Type B pancreatic cell (in vitro differentiated cells): ENCODE measurements around the gene DNAI4. TPM values are rescaled to one million over a fixed set of nuclear protein-coding genes. Genes with fewer than 3 reads are reported as not detected.

ENCODE experiments used
- DNase-seq: peaks from one replicate; pipeline ENCODE4 v3.0.0; 2021; ENCODE audit warnings: mixed read lengths; ENCODE audit not compliant: unreplicated experiment; ENCODE audit errors: extremely low spot score
- H3K27ac Mint-ChIP-seq: 2 replicates; pipeline ENCODE4 v1.8.0; 2021; ENCODE audit warnings: mild to moderate bottlenecking, mixed read lengths
- H3K27me3 Mint-ChIP-seq: 2 replicates; pipeline ENCODE4 v1.8.0; 2021; ENCODE audit warnings: mixed read lengths
- H3K36me3 Mint-ChIP-seq: 2 replicates; pipeline ENCODE4 v1.8.0; 2021; ENCODE audit warnings: mixed read lengths
- H3K4me1 Mint-ChIP-seq: one replicate; pipeline ENCODE4 v1.8.0; 2021; ENCODE audit warnings: mixed read lengths; ENCODE audit not compliant: unreplicated experiment
- H3K4me3 Mint-ChIP-seq: 2 replicates; pipeline ENCODE4 v1.8.0; 2021; ENCODE audit warnings: mild to moderate bottlenecking, mixed read lengths
- H3K9me3 Mint-ChIP-seq: 2 replicates; pipeline ENCODE4 v1.8.0; 2021; ENCODE audit warnings: mixed read lengths
- CTCF ChIP-seq: fragments of 200-600 bp; sonication (generic); conservative IDR thresholded peaks from 2 replicates; pipeline ENCODE4 v1.5.0; 2021; ENCODE audit warnings: antibody characterized with exemption, mild to moderate bottlenecking
- total RNA-seq: library from RNA; stranded (reverse); gene quantifications from 2 replicates; pipeline ENCODE4 v1.2.1, GENCODE V29; 2021; ENCODE audit warnings: low replicate concordance

Gene DNAI4
- total RNA-seq, 1 donor from 2014 or later = 20.1 TPM

GRCh38 chr1:66951513-66951912 lies 26.9 kb upstream of the DNAI4 start:
- Mint-ChIP-seq H3K4me3 (no peak overlapping the region), H3K9me3 (no peaks in the 10 kb centered on the region), H3K27ac (no peak overlapping the region), H3K27me3 (no peaks in the 10 kb centered on the region), H3K4me1 (no peaks in the 10 kb centered on the region), H3K36me3 (peaks cover 19% of the 10 kb centered on the region)
- DNase-seq = no peak
- TF ChIP-seq CTCF = no peak

DNA sequence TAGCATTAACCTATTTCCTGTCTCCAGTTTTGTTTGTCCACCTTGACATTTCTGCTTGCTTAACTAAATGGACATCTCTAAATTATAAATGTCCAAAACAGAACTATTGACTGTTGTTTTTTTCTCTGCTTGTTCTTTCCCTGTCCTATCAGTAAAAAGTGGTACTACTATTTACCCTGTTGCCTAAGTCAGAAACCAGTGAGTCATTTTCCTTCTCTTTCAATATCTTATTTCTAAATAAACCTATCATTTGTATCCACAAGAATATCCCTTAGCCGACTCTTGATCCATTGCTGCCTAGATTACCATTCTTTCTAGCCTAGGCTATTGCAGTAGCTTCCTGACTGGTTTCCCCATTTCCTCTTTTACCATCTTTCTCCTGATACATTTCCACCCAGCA lies 22.6 kb upstream of the DNAI4 start:
- no peaks in the 10 kb centered on the region for H3K27me3 Mint-ChIP-seq
- no peaks in the 10 kb centered on the region for H3K9me3 Mint-ChIP-seq
- H3K36me3 Mint-ChIP-seq = peaks cover 15% of the 10 kb centered on the region
- TF ChIP-seq CTCF = no peak
- no peak overlapping the region for H3K4me3 Mint-ChIP-seq
- DNase-seq = no peak
- no peak overlapping the region for H3K27ac Mint-ChIP-seq
- no peaks in the 10 kb centered on the region for H3K4me1 Mint-ChIP-seq

DNA sequence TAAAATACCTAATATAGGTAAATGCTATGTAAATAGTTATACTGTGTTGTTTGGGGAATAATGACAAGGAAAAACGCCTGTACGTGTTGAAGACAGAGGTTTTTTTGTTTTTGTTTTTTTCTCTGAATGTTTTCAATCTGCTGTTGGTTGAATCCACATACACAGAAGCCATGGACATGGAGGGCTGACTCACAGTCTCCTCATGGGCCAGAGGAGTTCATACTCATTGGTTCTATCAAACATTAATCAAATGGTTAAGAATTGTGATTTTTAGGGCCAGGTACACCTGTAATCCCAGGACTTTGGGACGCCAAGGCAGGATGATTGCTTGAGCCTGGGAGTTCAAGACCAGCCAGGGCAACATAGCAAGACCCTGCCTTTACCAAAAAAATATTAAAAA lies 20.7 kb upstream of the DNAI4 start:
- Mint-ChIP-seq H3K4me1 (peaks cover 4% of the 10 kb centered on the region), H3K27ac (no peak overlapping the region), H3K36me3 (peaks cover 21% of the 10 kb centered on the region), H3K9me3 (no peaks in the 10 kb centered on the region), H3K4me3 (no peak overlapping the region), H3K27me3 (no peaks in the 10 kb centered on the region)
- TF ChIP-seq CTCF = no peak
- no peak for DNase-seq

- H3K4me1 Mint-ChIP-seq = peaks cover 4% of the 10 kb centered on the region
- H3K4me3 Mint-ChIP-seq = no peak overlapping the region
- H3K36me3 Mint-ChIP-seq = peaks cover 25% of the 10 kb centered on the region
- no peak for DNase-seq
- no peaks in the 10 kb centered on the region for H3K9me3 Mint-ChIP-seq
- H3K27ac Mint-ChIP-seq = peak overlapping the region; percentile 15
- TF ChIP-seq CTCF = no peak
- no peaks in the 10 kb centered on the region for H3K27me3 Mint-ChIP-seq
Measured at GRCh38 chr1:66944330-66945274, 19.9 kb upstream of the DNAI4 start.

DNA sequence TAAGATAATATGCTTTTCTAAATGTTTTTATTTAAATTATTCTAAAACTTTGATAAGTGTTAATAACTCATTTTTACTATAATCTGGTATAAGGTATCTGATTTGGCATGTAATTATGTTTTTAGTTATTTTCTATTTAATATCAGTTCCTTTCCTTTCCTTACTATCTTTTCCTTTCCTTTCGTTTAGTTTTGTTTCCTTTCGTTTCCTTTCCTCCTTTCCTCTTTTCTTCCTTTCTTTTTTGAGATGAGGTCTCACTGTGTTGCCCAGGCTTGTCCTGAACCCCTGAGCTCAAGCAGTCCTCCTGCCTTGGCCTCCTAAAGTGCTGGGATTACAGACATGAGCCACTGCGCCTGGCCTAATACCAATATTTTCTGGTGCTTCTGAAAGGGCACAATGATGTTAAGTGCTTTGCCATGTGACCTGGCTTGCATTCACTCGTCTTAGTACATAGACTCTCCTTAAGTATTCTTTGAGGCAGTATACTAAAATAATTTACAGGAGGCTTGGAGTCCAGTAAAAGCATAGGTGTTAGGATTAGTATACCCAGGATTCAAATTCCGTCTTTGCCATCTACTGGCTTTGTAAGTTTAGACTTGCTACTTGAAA lies 18.8 kb upstream of the DNAI4 start:
- TF ChIP-seq CTCF = no peak
- peak overlapping the region; percentile 53 for H3K27ac Mint-ChIP-seq
- peaks cover 4% of the 10 kb centered on the region for H3K4me1 Mint-ChIP-seq

More for the DNA sequence above, 18.8 kb upstream of the DNAI4 start:
- peaks cover 25% of the 10 kb centered on the region for H3K36me3 Mint-ChIP-seq
- no peaks in the 10 kb centered on the region for H3K9me3 Mint-ChIP-seq
- no peak for DNase-seq
- H3K27me3 Mint-ChIP-seq = no peaks in the 10 kb centered on the region
- no peak overlapping the region for H3K4me3 Mint-ChIP-seq
